Measurements from ENCODE around the gene ARHGAP12. TPM values are rescaled to one million over a fixed set of nuclear protein-coding genes. Genes with fewer than 3 reads are reported as not detected.
"Not testable (repeated sequence)": the region's sequence is repeated elsewhere in the genome, so short reads cannot be mapped to it uniquely, and the experiment has no call there.

ARHGAP12 gene
- total RNA-seq, 6 experiments from 2014 or later, result 16.0 to 18.9 (median 17.9) TPM

- TF ChIP-seq CTCF (IDR thresholded peaks at IDR 0.05), result peak; percentile 75
- no peak overlapping the region for H3K4me3 Mint-ChIP-seq
- no peaks in the 10 kb centered on the region for H3K36me3 Mint-ChIP-seq (ENCODE audit: low read depth)
- H3K4me1 Mint-ChIP-seq (ENCODE audit: low read depth), result peaks cover 45% of the 10 kb centered on the region
- H3K9me3 Mint-ChIP-seq, result no peaks in the 10 kb centered on the region
- peak overlapping the region; percentile 87 for H3K27ac Mint-ChIP-seq
- no peaks in the 10 kb centered on the region; the same call in 1 of the 2 replicates for H3K27me3 Mint-ChIP-seq (ENCODE audit: insufficient read depth)
- no peak for DNase-seq
Observed at GRCh38 chr10:31770307-31770902, 158.2 kb downstream of the ARHGAP12 start.

DNA sequence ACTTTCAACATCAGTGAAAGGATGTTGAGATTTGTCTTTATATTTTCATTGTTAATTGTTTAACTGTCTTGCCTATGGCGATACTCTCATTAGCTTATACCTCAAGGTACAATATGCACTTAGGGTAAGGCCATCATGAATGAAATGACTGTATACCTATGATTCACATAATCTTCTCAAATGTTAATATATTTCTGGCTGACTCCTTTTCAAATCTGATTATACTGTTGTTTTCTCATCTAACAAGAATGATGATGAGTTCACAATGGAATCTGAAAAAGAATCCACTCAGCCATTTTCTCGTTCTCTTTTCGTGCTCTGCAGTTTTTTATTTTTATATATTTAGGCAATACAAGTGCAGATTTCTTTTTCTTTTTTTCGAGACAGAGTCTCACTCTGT, 159.1 kb downstream of the ARHGAP12 start:
- Mint-ChIP-seq H3K27me3 (ENCODE audit: insufficient read depth) (no peaks in the 10 kb centered on the region; the same call in 1 of the 2 replicates), H3K9me3 (no peaks in the 10 kb centered on the region), H3K4me3 (peak overlapping the region; percentile 58), H3K4me1 (ENCODE audit: low read depth) (peaks cover 45% of the 10 kb centered on the region), H3K27ac (peak overlapping the region; percentile 70), H3K36me3 (ENCODE audit: low read depth) (no peaks in the 10 kb centered on the region; the same call in 1 of the 2 replicates)
- DNase-seq, result peak; percentile 83
- TF ChIP-seq CTCF (IDR thresholded peaks at IDR 0.05), result no peak

GRCh38 chr10:31768935-31769334, 159.7 kb downstream of the ARHGAP12 start:
- Mint-ChIP-seq H3K4me1 (ENCODE audit: low read depth) (peaks cover 45% of the 10 kb centered on the region), H3K27ac (peak overlapping the region; percentile 70), H3K4me3 (peak overlapping the region; percentile 58)
- DNase-seq, result peak; percentile 76
- H3K27me3 Mint-ChIP-seq (ENCODE audit: insufficient read depth); H3K9me3 Mint-ChIP-seq; H3K36me3 Mint-ChIP-seq (ENCODE audit: low read depth): not testable (repeated sequence)

DNA sequence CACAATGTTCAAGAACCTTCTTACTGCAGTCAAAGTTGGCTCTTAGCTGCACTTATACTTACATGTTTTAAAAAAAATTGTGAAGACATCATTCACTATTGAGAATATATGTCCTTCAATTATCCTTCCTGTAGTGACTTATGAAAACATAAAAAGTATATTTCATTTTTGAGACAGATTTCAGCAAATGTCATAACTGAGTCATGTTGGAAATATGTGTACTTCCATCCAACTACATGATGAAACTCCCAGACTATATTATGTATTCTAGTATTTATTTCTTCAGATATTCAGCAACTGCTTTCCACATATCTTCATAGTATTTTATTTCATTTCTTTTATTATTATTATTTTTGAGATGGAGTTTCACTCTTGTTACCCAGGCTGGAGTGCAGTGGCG, 160.2 kb downstream of the ARHGAP12 start:
- Mint-ChIP-seq H3K36me3 (ENCODE audit: low read depth) (no peaks in the 10 kb centered on the region; the same call in 1 of the 2 replicates), H3K4me3 (no peak overlapping the region; the same call in 1 of the 2 replicates), H3K27me3 (ENCODE audit: insufficient read depth) (no peaks in the 10 kb centered on the region; the same call in 1 of the 2 replicates), H3K27ac (peak overlapping the region; percentile 71), H3K4me1 (ENCODE audit: low read depth) (peaks cover 45% of the 10 kb centered on the region), H3K9me3 (no peaks in the 10 kb centered on the region)
- peak; percentile 35 for DNase-seq
- TF ChIP-seq CTCF (IDR thresholded peaks at IDR 0.05), result no peak

DNA sequence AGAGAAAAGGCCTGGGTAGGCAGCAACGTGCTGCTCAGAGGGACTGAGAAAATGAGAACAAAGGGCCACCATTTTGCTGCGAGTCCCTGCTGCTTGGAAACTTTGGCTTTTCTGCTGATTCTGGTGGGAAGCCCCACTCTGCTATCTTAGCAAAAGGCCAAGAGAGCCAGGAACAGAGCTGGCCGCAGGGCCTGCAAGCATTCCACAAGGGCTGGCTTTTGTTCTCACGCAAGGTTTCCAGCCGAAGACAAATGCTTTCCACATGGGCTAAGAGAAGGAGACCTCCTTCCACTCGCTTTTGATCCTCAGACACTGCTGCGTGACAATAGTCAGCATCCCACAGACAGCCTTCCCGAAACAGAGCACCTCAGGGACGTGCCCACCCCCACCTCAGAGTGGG, 163.1 kb downstream of the ARHGAP12 start:
- Mint-ChIP-seq H3K27me3 (ENCODE audit: insufficient read depth) (no peaks in the 10 kb centered on the region; the same call in 1 of the 2 replicates), H3K4me3 (no peak overlapping the region), H3K9me3 (no peaks in the 10 kb centered on the region), H3K36me3 (ENCODE audit: low read depth) (no peaks in the 10 kb centered on the region; the same call in 1 of the 2 replicates), H3K4me1 (ENCODE audit: low read depth) (peaks cover 40% of the 10 kb centered on the region), H3K27ac (peak overlapping the region; percentile 36; the same call in 1 of the 2 replicates)
- peak; percentile 21 for DNase-seq
- no peak for TF ChIP-seq CTCF (IDR thresholded peaks at IDR 0.05)

DNA sequence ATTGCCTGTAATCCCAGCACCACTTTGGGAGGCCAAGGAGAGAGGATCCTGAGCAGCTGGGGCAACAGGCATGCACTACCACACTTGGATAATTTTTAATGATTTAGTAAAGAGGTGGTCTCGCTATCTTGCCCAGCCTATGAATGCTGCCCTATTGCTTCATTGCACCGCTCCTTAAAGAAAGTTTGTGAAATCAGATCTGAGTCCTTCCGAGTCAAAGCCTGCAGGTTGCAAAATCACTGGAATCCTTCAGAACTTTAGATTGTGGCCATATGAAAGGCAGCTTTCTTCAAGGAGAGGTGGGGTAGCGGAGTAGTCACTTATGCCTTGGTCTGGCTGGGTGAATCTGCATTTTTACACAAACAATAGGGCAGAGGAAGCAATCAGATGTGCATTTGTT, 166.3 kb downstream of the ARHGAP12 start:
- no peak overlapping the region for H3K27ac Mint-ChIP-seq
- TF ChIP-seq CTCF (IDR thresholded peaks at IDR 0.05), result no peak
- H3K27me3 Mint-ChIP-seq (ENCODE audit: insufficient read depth), result no peaks in the 10 kb centered on the region; the same call in 1 of the 2 replicates
- peaks cover 37% of the 10 kb centered on the region for H3K4me1 Mint-ChIP-seq (ENCODE audit: low read depth)
- no peak for DNase-seq
- no peak overlapping the region for H3K4me3 Mint-ChIP-seq
- H3K9me3 Mint-ChIP-seq, result no peaks in the 10 kb centered on the region
- no peaks in the 10 kb centered on the region; the same call in 1 of the 2 replicates for H3K36me3 Mint-ChIP-seq (ENCODE audit: low read depth)
